ENCODE results near the gene MAP2K6.

- no peak for TF ChIP-seq CTCF (IDR thresholded peaks at IDR 0.05)
- TF ChIP-seq POLR2A (IDR thresholded peaks at IDR 0.05): no peak
These were observed 52.6 kb downstream of the MAP2K6 start for GRCh38 chr17:69466905-69467667.

Measured in Peyer's patch (tissue), 4 donors.